GM23248 (cell line): ENCODE results near the gene SDR39U1. TPM values are rescaled to one million over a fixed set of nuclear protein-coding genes. Genes with fewer than 3 reads are reported as not detected.

ENCODE experiments used
- DNase-seq: peaks from one replicate; pipeline ENCODE4 v3.0.0-alpha.2; 2015
- H2AFZ ChIP-seq: fragments of 200-600 bp; sonication (generic); 2 replicates; pipeline ENCODE4 v1.6.1; 2016; ENCODE audit warnings: antibody characterized with exemption
- H3F3A ChIP-seq: fragments of 200-600 bp; sonication (generic); 2 replicates; pipeline ENCODE4 v1.6.1; 2016; ENCODE audit warnings: mild to moderate bottlenecking, antibody characterized with exemption, mixed run types; ENCODE audit not compliant: insufficient read depth
- H3K27ac ChIP-seq: fragments of 200-600 bp; sonication (generic); 2 replicates; pipeline ENCODE4 v1.5.1; 2016; ENCODE audit warnings: mild to moderate bottlenecking
- H3K27me3 ChIP-seq: fragments of 200-600 bp; sonication (generic); replicated peaks from 2 replicates; pipeline ENCODE4 v1.6.1; 2016; ENCODE audit warnings: mild to moderate bottlenecking; ENCODE audit not compliant: insufficient read depth
- H3K36me3 ChIP-seq: fragments of 200-600 bp; sonication (generic); 2 replicates; pipeline ENCODE4 v1.6.1; 2016; ENCODE audit warnings: low read depth, mild to moderate bottlenecking
- H3K4me1 ChIP-seq: fragments of 200-600 bp; sonication (generic); 2 replicates; pipeline ENCODE4 v1.6.1; 2016; ENCODE audit warnings: mild to moderate bottlenecking; ENCODE audit not compliant: insufficient read depth
- H3K4me2 ChIP-seq: fragments of 200-600 bp; sonication (generic); one replicate; pipeline ENCODE4 v1.6.1; 2016; ENCODE audit warnings: mild to moderate bottlenecking; ENCODE audit not compliant: unreplicated experiment
- H3K4me3 ChIP-seq: fragments of 200-600 bp; sonication (generic); 2 replicates; pipeline ENCODE4 v1.5.1; 2016; ENCODE audit warnings: mild to moderate bottlenecking
- H3K79me2 ChIP-seq: fragments of 200-600 bp; sonication (generic); 2 replicates; pipeline ENCODE4 v1.6.1; 2016; ENCODE audit warnings: mild to moderate bottlenecking; ENCODE audit not compliant: insufficient read depth
- H3K9ac ChIP-seq: fragments of 200-600 bp; sonication (generic); 2 replicates; pipeline ENCODE4 v1.6.1; 2016; ENCODE audit warnings: mild to moderate bottlenecking
- H3K9me2 ChIP-seq: fragments of 200-600 bp; sonication (generic); 2 replicates; pipeline ENCODE4 v1.6.1; 2016; ENCODE audit warnings: mixed run types, mild to moderate bottlenecking, moderate library complexity; ENCODE audit not compliant: insufficient read depth
- H3K9me3 ChIP-seq: fragments of 200-600 bp; sonication (generic); one replicate; pipeline ENCODE4 v1.6.1; 2017; ENCODE audit warnings: low read depth
- H4K20me1 ChIP-seq: fragments of 200-600 bp; sonication (generic); 2 replicates; pipeline ENCODE4 v1.6.0; 2016; ENCODE audit not compliant: insufficient read depth
- EZH2 ChIP-seq: fragments of 200-600 bp; sonication (generic); IDR thresholded peaks from 2 replicates; pipeline ENCODE4 v1.6.1; 2018; ENCODE audit warnings: antibody characterized with exemption, mild to moderate bottlenecking; ENCODE audit not compliant: insufficient read depth, poor library complexity, severe bottlenecking
- EZH2phosphoT487 ChIP-seq: fragments of 200-600 bp; sonication (generic); IDR thresholded peaks from 2 replicates; pipeline ENCODE4 v1.6.1; 2018; ENCODE audit warnings: antibody characterized with exemption, moderate library complexity, mild to moderate bottlenecking, low read depth; ENCODE audit not compliant: insufficient read depth
- WGBS, 2 experiments: methylation state at CpG; one replicate each; pipeline ENCODE4 v1.1.6; 2015 to 2017; ENCODE audit warnings: low lambda C conversion rate in 2 of 2, low coverage in 1 of 2; ENCODE audit errors: missing lambda C conversion rate in 2 of 2; 5-methylcytosine and 5-hydroxymethylcytosine counted together
- in situ Hi-C: fragments of 300-500 bp; cut with MboI; formaldehyde crosslinking; loops from 2 replicates; pipeline ENCODE4 v1.15.0; 2020
- polyA plus RNA-seq: library from polyadenylated mRNA; unstranded; fragments of >200 nt; fragmentation: Nextera tagmentation; extraction: Ambion mirVana; gene quantifications from 2 replicates; pipeline ENCODE4 v1.2.1, GENCODE V29; 2016
- total RNA-seq: library from RNA; depleted of rRNA; stranded (reverse); fragments of >200 nt; shearing (Covaris generic); gene quantifications from 2 replicates; pipeline ENCODE4 v1.2.3, GENCODE V29; 2014

Gene SDR39U1
- total and polyA plus RNA-seq, 2 experiments from 2014 or later: 7.7 to 44.7 TPM

DNA sequence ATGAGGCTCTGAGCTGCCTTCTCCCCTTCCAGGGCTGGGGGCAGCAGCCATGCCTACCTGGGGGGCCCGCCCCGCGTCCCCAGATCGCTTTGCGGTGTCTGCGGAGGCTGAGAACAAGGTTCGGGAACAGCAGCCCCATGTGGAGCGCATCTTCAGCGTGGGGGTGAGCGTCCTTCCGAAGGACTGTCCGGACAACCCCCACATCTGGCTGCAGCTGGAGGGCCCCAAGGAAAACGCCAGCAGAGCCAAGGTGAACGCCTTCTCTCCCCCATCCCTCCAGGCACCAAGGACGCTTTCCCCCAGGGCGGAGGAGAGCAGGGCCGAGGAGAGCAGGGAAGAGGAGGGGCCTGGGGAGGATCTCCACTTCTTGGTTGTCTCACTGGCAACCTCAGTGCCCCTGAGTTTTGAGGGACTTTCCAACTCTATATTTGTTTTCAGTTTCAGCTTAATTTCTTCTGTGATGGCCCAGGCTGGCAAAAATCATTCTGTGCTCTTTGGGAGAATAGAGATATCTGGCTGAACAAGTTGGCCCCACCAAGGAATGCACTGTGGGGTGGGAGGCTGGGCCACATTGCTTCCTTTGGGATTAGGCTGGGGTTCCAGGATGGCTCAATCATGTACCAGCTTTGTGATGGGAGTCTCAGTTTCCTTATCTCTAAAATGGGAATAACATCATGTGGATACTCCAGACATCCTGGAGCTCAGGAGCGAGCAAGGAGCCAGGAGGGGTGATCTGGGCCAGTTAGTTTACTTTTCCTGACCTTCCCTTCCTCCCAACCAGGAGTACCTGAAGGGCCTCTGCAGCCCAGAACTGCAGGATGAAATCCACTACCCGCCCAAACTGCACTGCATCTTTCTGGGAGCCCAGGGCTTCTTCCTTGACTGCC, 11.7 kb downstream of the SDR39U1 start:
- peaks cover 18% of the 10 kb centered on the region for H3K36me3 ChIP-seq
- H3K9ac ChIP-seq: peak overlapping the region; percentile 97
- in situ Hi-C loops: no loop called here
- H3K79me2 ChIP-seq: peaks cover 46% of the 10 kb centered on the region
- peaks cover 34% of the 10 kb centered on the region for H3K4me1 ChIP-seq
- H2AFZ ChIP-seq: no peak overlapping the region
- peak overlapping the region; percentile 97 for H3K4me2 ChIP-seq
- no peaks in the 10 kb centered on the region for H3K9me3 ChIP-seq
- no peaks in the 10 kb centered on the region for H4K20me1 ChIP-seq
- peak overlapping the region; percentile 97 for H3K4me3 ChIP-seq
- peak; percentile 80 for DNase-seq
- peaks cover 40% of the 10 kb centered on the region for H3F3A ChIP-seq
- no peaks in the 10 kb centered on the region for H3K27me3 ChIP-seq
- peak overlapping the region; percentile 98 for H3K27ac ChIP-seq
- WGBS, 2 experiments: 0 to 1% methylated on average over 19 of the region's 19 CpGs
- no peak for TF ChIP-seq EZH2phosphoT487
- H3K9me2 ChIP-seq: no peaks in the 10 kb centered on the region

DNA sequence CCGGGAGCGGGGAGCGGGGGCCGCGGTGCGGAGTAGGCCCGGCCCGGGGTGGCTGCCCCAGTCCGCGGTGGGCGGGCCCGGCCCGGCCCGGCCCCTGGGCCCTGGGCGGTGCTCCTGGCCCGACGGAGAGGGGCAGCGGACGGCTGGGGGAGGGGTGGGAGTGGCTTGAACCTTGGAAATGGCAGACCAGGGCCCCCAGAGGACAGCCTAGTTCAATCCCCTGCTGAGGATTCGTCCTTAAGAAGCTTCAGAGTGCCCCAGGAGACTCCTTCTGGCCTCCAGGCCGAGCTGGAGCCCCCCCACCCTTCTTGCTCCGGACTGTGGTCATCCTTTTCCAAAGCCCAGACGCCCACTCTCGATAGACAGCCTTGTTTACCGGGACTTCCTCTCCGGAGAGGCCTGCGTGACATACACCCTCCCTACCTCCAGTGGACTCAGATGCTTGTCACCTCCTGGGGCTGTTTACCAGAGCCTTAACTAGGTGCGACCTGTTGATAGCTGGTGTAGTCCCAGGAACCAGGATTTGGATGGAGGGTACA, 12.4 kb downstream of the SDR39U1 start:
- Histone ChIP-seq H3K4me2 (peak overlapping the region; percentile 97), H3K27me3 (no peaks in the 10 kb centered on the region), H3F3A (peaks cover 40% of the 10 kb centered on the region), H4K20me1 (no peaks in the 10 kb centered on the region), H3K4me3 (peak overlapping the region; percentile 97), H3K36me3 (peaks cover 14% of the 10 kb centered on the region), H2AFZ (no peak overlapping the region), H3K9ac (peak overlapping the region; percentile 97), H3K27ac (peak overlapping the region; percentile 98), H3K9me2 (no peaks in the 10 kb centered on the region), H3K79me2 (peaks cover 46% of the 10 kb centered on the region), H3K9me3 (no peaks in the 10 kb centered on the region), H3K4me1 (peaks cover 40% of the 10 kb centered on the region)
- DNase-seq: peak; percentile 91
- WGBS, 2 experiments: 2% methylated on average over 9 to 24 of the region's 28 CpGs
- TF ChIP-seq EZH2phosphoT487: no peak
- TF ChIP-seq EZH2: no peak
- in situ Hi-C loops: no loop called here

DNA sequence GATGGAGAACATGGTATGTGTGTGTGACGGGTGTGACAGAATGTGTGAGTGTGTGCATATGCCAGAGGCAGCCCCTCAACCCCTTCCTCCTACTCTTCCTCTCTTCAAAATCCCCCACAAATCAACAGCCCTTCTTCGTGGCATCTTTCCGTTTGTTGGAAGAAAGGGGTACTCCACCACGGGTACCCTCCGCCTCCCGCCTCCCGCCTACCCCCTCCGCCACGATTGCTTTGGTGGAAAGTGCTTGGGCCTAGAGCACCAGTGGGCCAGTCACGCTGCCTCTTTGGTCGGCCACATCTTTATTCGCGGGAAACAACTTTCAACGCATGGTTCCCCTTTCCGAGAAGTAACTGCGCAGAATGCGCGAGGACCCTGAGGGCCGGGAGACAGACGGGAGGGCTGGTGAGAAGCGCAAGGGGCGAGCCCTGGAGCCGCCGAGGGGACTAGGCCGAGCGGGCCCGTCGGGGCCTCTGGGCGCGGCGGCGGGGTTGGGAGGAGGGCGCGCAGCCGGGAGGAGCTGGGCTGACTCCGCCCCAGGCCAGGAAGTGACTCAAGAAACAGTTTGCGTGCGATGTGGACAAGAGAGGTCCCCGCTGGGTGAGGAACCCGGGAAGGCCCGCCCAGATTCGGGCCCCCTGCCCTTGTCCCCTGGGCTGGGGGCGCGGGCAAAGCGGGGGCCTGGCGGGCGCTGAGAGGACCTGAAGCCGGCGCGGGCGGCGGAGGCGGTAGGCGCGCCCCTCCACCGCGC, 13.0 kb downstream of the SDR39U1 start, which contains the start of the genes CBLN3 and KHNYN:
Gene CBLN3, minus strand, starts transcription at position 274 of the 748 bp plus-strand sequence. CDS start 614 bp downstream, outside the sequence.
Gene KHNYN, plus strand, starts transcription at position 560 of the 748 bp plus-strand sequence. CDS start 777 bp downstream, outside the sequence.
- Histone ChIP-seq H4K20me1 (no peaks in the 10 kb centered on the region), H3K4me3 (peak within 1 kb of the TSS; percentile 97)

More for the DNA sequence above, 13.0 kb downstream of the SDR39U1 start, which contains the start of the genes CBLN3 and KHNYN:
- Histone ChIP-seq H3K4me1 (peaks cover 45% of the 10 kb centered on the region), H3F3A (peaks cover 40% of the 10 kb centered on the region), H3K79me2 (peaks cover 42% of the 10 kb centered on the region), H2AFZ (peak within 1 kb of the TSS; percentile 73), H3K9me2 (no peaks in the 10 kb centered on the region), H3K9me3 (no peaks in the 10 kb centered on the region), H3K36me3 (peaks cover 14% of the 10 kb centered on the region), H3K27ac (peak within 1 kb of the TSS; percentile 98), H3K9ac (peak within 1 kb of the TSS; percentile 97), H3K27me3 (no peaks in the 10 kb centered on the region), H3K4me2 (peak within 1 kb of the TSS; percentile 97)
- in situ Hi-C loops: no loop called here
- TF ChIP-seq EZH2phosphoT487 (no peak), EZH2 (no peak)
- DNase-seq: peak; percentile 99
- WGBS, 2 experiments: 3 to 4% methylated on average over 30 to 55 of the region's 57 CpGs
